Gastroesophageal sphincter (tissue), 3 donors: Measurements from ENCODE around the gene RETREG1.

Experiments used
- CTCF ChIP-seq, 4 experiments: fragments of 200-600 bp in 2 of 4; fragments of 450-650 bp in 2 of 4; sonication (generic) in 1 of 4; IDR thresholded peaks; one replicate each; pipeline ENCODE4 v1.5.1; 2017 to 2019; ENCODE audit warnings: antibody characterized with exemption in 4 of 4, mild to moderate bottlenecking in 2 of 4, moderate library complexity in 2 of 4
- EP300 ChIP-seq: sonication (generic); formaldehyde crosslinking; IDR thresholded peaks from one replicate; pipeline ENCODE4 v1.6.1; 2017; ENCODE audit warnings: antibody characterized with exemption, mild to moderate bottlenecking
- POLR2A ChIP-seq, 2 donors: fragments of 450-650 bp; IDR thresholded peaks; one replicate each; pipeline ENCODE4 v1.6.1; 2017; ENCODE audit warnings: antibody characterized with exemption in 2 of 2, mild to moderate bottlenecking in 2 of 2, moderate library complexity in 1 of 2
- POLR2AphosphoS5 ChIP-seq: sonication (generic); formaldehyde crosslinking; IDR thresholded peaks from one replicate; pipeline ENCODE4 v1.6.1; 2017; ENCODE audit warnings: antibody characterized with exemption

GRCh38 chr5:16665601-16666000 lies 48.8 kb upstream of the RETREG1 start:
- no peak for TF ChIP-seq POLR2AphosphoS5
- TF ChIP-seq CTCF (IDR thresholded peaks at IDR 0.05), result no peak
- no peak for TF ChIP-seq POLR2A (IDR thresholded peaks at IDR 0.05)
- no peak for TF ChIP-seq EP300
